Measurements from ENCODE around the gene MET. TPM values are rescaled to one million over a fixed set of nuclear protein-coding genes. Genes with fewer than 3 reads are reported as not detected.

Gene MET
- total and polyA plus RNA-seq, 2 of the 8 experiments (the other 6 are each of a cell fraction or from before 2014, with no cell fraction given) = 3.5 to 12.9 TPM

GRCh38 chr7:116796471-116796870 is 124.5 kb downstream of the MET start:
- H3K4me2 ChIP-seq (ENCODE audit: insufficient read depth in 1 of 2, low read depth in 2 of 2, low read length in 2 of 2) = no peak overlapping the region
- H3K79me1 ChIP-seq (ENCODE audit: low read depth, low read length) = no peaks in the 10 kb centered on the region
- H3K56ac ChIP-seq (replicated peaks; ENCODE audit: insufficient read length, low read depth, low read length) = no peak overlapping the region
- H3K79me2 ChIP-seq (ENCODE audit: control insufficient read depth in 1 of 2, insufficient read depth in 2 of 2, low read length in 2 of 2) = no peaks in the 10 kb centered on the region
- no peak overlapping the region for H4K5ac ChIP-seq (ENCODE audit: insufficient read length, low read depth, low read length)
- no peak overlapping the region for H3K23ac ChIP-seq (ENCODE audit: insufficient read length)
- no peak overlapping the region for H2BK15ac ChIP-seq (ENCODE audit: low read length)
- H4K8ac ChIP-seq (ENCODE audit: extremely low read depth, insufficient read depth, low read length) = no peak overlapping the region; the same call in 1 of the 2 replicates
- H3K4ac ChIP-seq (replicated peaks; ENCODE audit: insufficient read length, low read depth, low read length) = no peak overlapping the region
- no peaks in the 10 kb centered on the region for H3K9me3 ChIP-seq (ENCODE audit: insufficient read depth in 2 of 2, low read depth in 1 of 2, low read length in 1 of 2)
- CTCF ChIA-PET (ENCODE audit: partially characterized antibody) = interaction anchor here (1.0 to 2.2 kb wide), 2 partner anchors 9 to 163 kb away, joined by 4 to 9 read pairs; no protein-coding TSS in a partner anchor
- FAIRE-seq = no peak
- no peak overlapping the region for H2BK5ac ChIP-seq (ENCODE audit: low read depth, low read length)
- no peak for DNase-seq (ENCODE audit: low read depth in 1 of 2, low spot score in 2 of 2)
- TF ChIP-seq RFX5 (IDR thresholded peaks at IDR 0.05; ENCODE audit: borderline replicate concordance, low read depth, low read length) (no peak), GABPA (IDR thresholded peaks at IDR 0.05; ENCODE audit: borderline replicate concordance, insufficient read depth, low read length) (no peak), CTCF (IDR thresholded peaks at IDR 0.05; ENCODE audit: control extremely low read depth in 1 of 3, insufficient read depth in 1 of 3, low read depth in 1 of 3, low read length in 3 of 3) (no peak), JUND (IDR thresholded peaks at IDR 0.05; ENCODE audit: low read length) (no peak), PHF8 (conservative IDR thresholded peaks at IDR 0.05; ENCODE audit: low read depth, low read length) (no peak), SP2 (IDR thresholded peaks at IDR 0.05; ENCODE audit: low read length) (no peak), SUZ12 (IDR thresholded peaks at IDR 0.05; ENCODE audit: low read length) (no peak), RAD21 (IDR thresholded peaks at IDR 0.05 in 1 of 2, conservative IDR thresholded peaks at IDR 0.05 in 1 of 2; ENCODE audit: low read depth in 2 of 2, low read length in 2 of 2) (no peak), TAF1 (IDR thresholded peaks at IDR 0.05; ENCODE audit: low read depth, low read length) (no peak), BACH1 (IDR thresholded peaks at IDR 0.05; ENCODE audit: low read length) (no peak), CEBPB (IDR thresholded peaks at IDR 0.05; ENCODE audit: low read depth, low read length) (no peak)
- H3K23me2 ChIP-seq (ENCODE audit: low read depth, low read length) = no peaks in the 10 kb centered on the region; the same call in 1 of the 2 replicates
- H3K14ac ChIP-seq (ENCODE audit: insufficient read length) = no peak overlapping the region
- no peak overlapping the region for H2AK5ac ChIP-seq (ENCODE audit: low read depth, low read length)
- no peaks in the 10 kb centered on the region for H3K27me3 ChIP-seq (replicated peaks in 1 of 4; ENCODE audit: control insufficient read depth in 3 of 4, extremely low read depth in 1 of 4, insufficient read depth in 3 of 4, low read length in 3 of 4)
- H2BK20ac ChIP-seq (ENCODE audit: low read length) = no peak overlapping the region
- H3K18ac ChIP-seq (ENCODE audit: extremely low read depth, low read length) = no peak overlapping the region
- no peak overlapping the region for H2AFZ ChIP-seq (ENCODE audit: low read length)
- no peaks in the 10 kb centered on the region; a peak in 1 of 7 replicates for H3K4me1 ChIP-seq (replicated peaks in 1 of 4; ENCODE audit: control insufficient read depth in 3 of 4, insufficient read depth in 4 of 4, low read length in 3 of 4)
- H3K9ac ChIP-seq (replicated peaks in 1 of 4; ENCODE audit: extremely low read depth in 1 of 4, low read depth in 3 of 4, low read length in 3 of 4) = no peak overlapping the region
- POLR2A ChIA-PET (ENCODE audit: partially characterized antibody) = no interaction called here
- H4K91ac ChIP-seq (replicated peaks; ENCODE audit: insufficient read length, low read length) = no peak overlapping the region
- H2BK120ac ChIP-seq (replicated peaks; ENCODE audit: low read depth, low read length) = no peak overlapping the region
- no peaks in the 10 kb centered on the region for H3K36me3 ChIP-seq (ENCODE audit: control insufficient read depth in 2 of 4, insufficient read depth in 4 of 4, low read length in 3 of 4)
- no peak overlapping the region for H3K4me3 ChIP-seq (ENCODE audit: extremely low read depth in 1 of 4, insufficient read depth in 2 of 4, low read depth in 3 of 4, low read length in 4 of 4)
- WGBS, 2 experiments (ENCODE audit: extremely low coverage in 1 of 2, insufficient coverage in 1 of 2, insufficient read length in 1 of 2, insufficient replicate concordance in 2 of 2, low coverage in 1 of 2, low lambda C conversion rate in 2 of 2, missing lambda C conversion rate in 1 of 2) = 97% methylated on average over 5 of the region's 5 CpGs; no CpG with 5 or more reads in 1 of the 2 experiments
- no peak overlapping the region for H3K27ac ChIP-seq (ENCODE audit: low read depth, low read length)
- no peak overlapping the region for H2BK12ac ChIP-seq (ENCODE audit: low read depth, low read length)
- H4K20me1 ChIP-seq (replicated peaks in 1 of 2; ENCODE audit: control insufficient read depth in 1 of 2, insufficient read depth in 2 of 2, low read length in 2 of 2) = no peaks in the 10 kb centered on the region
